Transverse colon (tissue), 4 donors: Measurements from ENCODE around the gene YWHAQ. TPM values are rescaled to one million over a fixed set of nuclear protein-coding genes. Genes with fewer than 3 reads are reported as not detected.

Experiments used
- DNase-seq: peaks from one replicate; pipeline ENCODE4 v3.0.0-alpha.2; 2019
- H3K27ac ChIP-seq, 4 donors: fragments of 200-600 bp; sonication (generic); 2 replicates each; pipeline ENCODE4 v1.5.1; 2016 to 2018; ENCODE audit warnings: inconsistent platforms in 4 of 4
- H3K27me3 ChIP-seq: fragments of 200-600 bp; sonication (generic); 2 replicates; pipeline ENCODE4 v1.5.1; 2017; ENCODE audit warnings: inconsistent platforms
- H3K36me3 ChIP-seq, 4 donors: fragments of 200-600 bp; sonication (generic); 2 replicates each; pipeline ENCODE4 v1.5.1; 2017 to 2019; ENCODE audit warnings: inconsistent platforms in 4 of 4
- H3K4me1 ChIP-seq, 4 donors: fragments of 200-600 bp; sonication (generic); 2 replicates each; pipeline ENCODE4 v1.5.1; 2017 to 2020; ENCODE audit warnings: inconsistent platforms in 4 of 4
- H3K4me3 ChIP-seq, 4 donors: fragments of 200-600 bp; sonication (generic); 1 replicate in 1 of 4; 2 replicates in 3 of 4; pipeline versions ENCODE4 v1.5.1 to v1.6.1; 2017 to 2019; ENCODE audit warnings: inconsistent platforms in 4 of 4
- H3K9me3 ChIP-seq, 2 donors: fragments of 200-600 bp; sonication (generic); 2 replicates each; pipeline ENCODE4 v1.5.1; 2017 to 2019; ENCODE audit warnings: inconsistent platforms in 2 of 2
- EP300 ChIP-seq: sonication (generic); formaldehyde crosslinking; IDR thresholded peaks from one replicate; pipeline ENCODE4 v1.6.1; 2017; ENCODE audit warnings: antibody characterized with exemption, low read depth
- POLR2A ChIP-seq: fragments of 450-650 bp; IDR thresholded peaks from one replicate; pipeline ENCODE4 v1.6.1; 2016; ENCODE audit warnings: antibody characterized with exemption, mild to moderate bottlenecking, moderate library complexity
- POLR2AphosphoS5 ChIP-seq, 3 donors: sonication (generic); formaldehyde crosslinking; IDR thresholded peaks; one replicate each; pipeline ENCODE4 v1.6.1; 2016; ENCODE audit warnings: antibody characterized with exemption in 3 of 3
- WGBS, 2 donors: methylation state at CpG; one replicate each; pipeline ENCODE4 v1.1.5; 2018; ENCODE audit warnings: low coverage in 1 of 2; 5-methylcytosine and 5-hydroxymethylcytosine counted together
- in situ Hi-C, 4 donors: fragments of 200-750 bp; cut with MboI; loops; one replicate each; pipeline versions ENCODE4 v1.15.0 to v1.15.1; 2017; ENCODE audit warnings: low sequenced_read_pairs in 3 of 4, low pct_ligation_motif_present in 1 of 4, low pct_unique_long_range_greater_than_20kb in 1 of 4
- intact Hi-C: fragments of 100-400 bp; cut with DNase I; formaldehyde crosslinking; loops from one replicate; pipeline ENCODE4 v1.15.1; 2023; ENCODE audit warnings: low total_unique reads
- total RNA-seq, 4 donors: library from RNA; depleted of rRNA; stranded (reverse); fragments of >200 nt; gene quantifications; one replicate each; pipeline ENCODE4 v1.1.0, GENCODE V29; 2016
- TF ChIP-seq, protein P1 (sequence below), 5 experiments: fragments of 200-600 bp in 3 of 5; fragments of 450-650 bp in 2 of 5; sonication (generic) in 3 of 5; IDR thresholded peaks; 1 replicate in 2 of 5; 2 replicates in 3 of 5; pipeline ENCODE4 v1.5.1; 2016 to 2017; ENCODE audit warnings: antibody characterized with exemption in 5 of 5, inconsistent platforms in 3 of 5, mild to moderate bottlenecking in 2 of 5, moderate library complexity in 1 of 5

Gene YWHAQ
- total RNA-seq, 4 donors from 2014 or later = 84.0 to 189 (median 145) TPM

DNA sequence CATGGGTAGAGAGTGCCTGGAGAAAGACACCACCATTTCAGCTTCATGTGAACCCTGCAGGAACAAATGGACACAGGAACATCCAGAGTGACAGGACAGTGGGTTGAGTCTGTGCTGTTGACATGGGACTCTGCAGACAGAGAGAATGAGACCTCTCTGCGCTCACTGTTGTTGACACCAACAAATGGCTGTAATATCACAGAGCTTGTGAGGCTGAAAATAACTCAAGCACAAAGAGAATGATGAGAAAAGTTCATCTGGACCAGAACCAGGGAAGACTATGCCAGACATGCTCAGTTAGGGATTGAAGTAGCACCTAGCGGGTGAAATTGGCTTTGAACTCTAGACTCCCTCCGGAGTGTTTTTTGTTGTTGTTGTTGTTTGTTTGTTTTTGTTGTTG, 37.0 kb upstream of the YWHAQ start:
- no peak for DNase-seq
- 92 to 96% methylated on average over 3 of the region's 3 CpGs for WGBS, 2 donors
- no peaks in the 10 kb centered on the region for H3K9me3 ChIP-seq
- H3K36me3 ChIP-seq = no peaks in the 10 kb centered on the region
- no peak for TF ChIP-seq EP300
- TF ChIP-seq, protein P1, sequence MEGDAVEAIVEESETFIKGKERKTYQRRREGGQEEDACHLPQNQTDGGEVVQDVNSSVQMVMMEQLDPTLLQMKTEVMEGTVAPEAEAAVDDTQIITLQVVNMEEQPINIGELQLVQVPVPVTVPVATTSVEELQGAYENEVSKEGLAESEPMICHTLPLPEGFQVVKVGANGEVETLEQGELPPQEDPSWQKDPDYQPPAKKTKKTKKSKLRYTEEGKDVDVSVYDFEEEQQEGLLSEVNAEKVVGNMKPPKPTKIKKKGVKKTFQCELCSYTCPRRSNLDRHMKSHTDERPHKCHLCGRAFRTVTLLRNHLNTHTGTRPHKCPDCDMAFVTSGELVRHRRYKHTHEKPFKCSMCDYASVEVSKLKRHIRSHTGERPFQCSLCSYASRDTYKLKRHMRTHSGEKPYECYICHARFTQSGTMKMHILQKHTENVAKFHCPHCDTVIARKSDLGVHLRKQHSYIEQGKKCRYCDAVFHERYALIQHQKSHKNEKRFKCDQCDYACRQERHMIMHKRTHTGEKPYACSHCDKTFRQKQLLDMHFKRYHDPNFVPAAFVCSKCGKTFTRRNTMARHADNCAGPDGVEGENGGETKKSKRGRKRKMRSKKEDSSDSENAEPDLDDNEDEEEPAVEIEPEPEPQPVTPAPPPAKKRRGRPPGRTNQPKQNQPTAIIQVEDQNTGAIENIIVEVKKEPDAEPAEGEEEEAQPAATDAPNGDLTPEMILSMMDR (IDR thresholded peaks at IDR 0.05) = no peak
- no peak for TF ChIP-seq POLR2A
- no peak for TF ChIP-seq POLR2AphosphoS5 (IDR thresholded peaks at IDR 0.05)
- H3K4me1 ChIP-seq = peaks cover 0 to 7% (median 0%) of the 10 kb centered on the region in 4 donors
- H3K27me3 ChIP-seq = no peaks in the 10 kb centered on the region
- H3K27ac ChIP-seq = no peak overlapping the region
- in situ Hi-C loops (no loop called here), intact Hi-C loops (no loop called here)
- H3K4me3 ChIP-seq = no peak overlapping the region

DNA sequence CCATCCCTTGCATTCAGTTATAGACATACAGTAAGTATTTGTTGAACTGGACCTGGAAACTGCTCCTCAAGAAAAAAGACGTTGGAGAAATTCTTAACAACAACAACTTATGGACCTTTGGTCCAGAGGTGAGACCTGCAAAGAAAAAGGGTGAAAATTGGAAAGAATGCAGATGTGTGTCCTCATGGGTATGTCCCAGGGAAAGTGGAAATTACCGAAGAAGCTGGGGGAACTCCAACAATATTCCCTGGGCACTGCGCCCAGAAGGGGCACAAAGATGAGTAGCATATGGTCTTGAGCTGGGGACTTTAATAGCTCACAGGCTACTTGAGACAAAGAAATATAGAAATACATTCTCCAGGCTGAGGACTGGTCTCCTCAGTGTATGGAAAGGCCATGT, 35.5 kb upstream of the YWHAQ start:
- Histone ChIP-seq H3K27ac (no peak overlapping the region), H3K4me3 (no peak overlapping the region), H3K9me3 (no peaks in the 10 kb centered on the region), H3K27me3 (no peaks in the 10 kb centered on the region), H3K36me3 (no peaks in the 10 kb centered on the region), H3K4me1 (peaks cover 0 to 7% (median 0%) of the 10 kb centered on the region in 4 donors)
- no peak for DNase-seq
- intact Hi-C loops = no loop called here
- WGBS, 2 donors = 60 to 63% methylated on average over 3 of the region's 3 CpGs
- in situ Hi-C loops = no loop called here
- TF ChIP-seq EP300 (no peak), POLR2AphosphoS5 (IDR thresholded peaks at IDR 0.05) (no peak)

DNA sequence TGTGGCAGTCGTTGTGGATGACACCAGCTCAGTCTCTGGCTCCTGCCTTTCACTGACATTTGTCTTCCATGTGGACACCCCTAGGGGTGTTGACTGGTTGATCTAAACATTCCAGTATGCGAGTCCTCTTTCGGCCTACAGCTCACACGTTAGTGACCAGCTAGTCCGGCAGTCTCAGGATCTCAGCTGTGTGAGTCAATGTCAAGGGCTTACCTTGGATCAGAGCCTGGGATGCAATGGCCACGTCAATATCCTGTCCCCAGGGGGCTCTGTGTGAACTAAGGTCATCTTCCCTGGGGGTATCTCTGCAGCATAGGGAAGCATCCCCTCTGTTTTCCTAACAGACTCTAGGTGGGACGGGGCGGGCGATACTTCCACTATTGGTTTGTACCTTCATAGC, 35.1 kb upstream of the YWHAQ start:
- in situ Hi-C loops (no loop called here), intact Hi-C loops (no loop called here)
- Histone ChIP-seq H3K27me3 (no peaks in the 10 kb centered on the region), H3K9me3 (no peaks in the 10 kb centered on the region), H3K36me3 (no peaks in the 10 kb centered on the region), H3K27ac (no peak overlapping the region), H3K4me1 (peaks cover 0 to 7% (median 0%) of the 10 kb centered on the region in 4 donors), H3K4me3 (no peak overlapping the region)
- WGBS, 2 donors = 83% methylated on average over 9 of the region's 9 CpGs; no CpG with 5 or more reads in 1 of the 2 donors
- no peak for DNase-seq
- TF ChIP-seq POLR2A (no peak), EP300 (no peak), POLR2AphosphoS5 (IDR thresholded peaks at IDR 0.05) (no peak)
- TF ChIP-seq, protein P1 (IDR thresholded peaks at IDR 0.05) = no peak

DNA sequence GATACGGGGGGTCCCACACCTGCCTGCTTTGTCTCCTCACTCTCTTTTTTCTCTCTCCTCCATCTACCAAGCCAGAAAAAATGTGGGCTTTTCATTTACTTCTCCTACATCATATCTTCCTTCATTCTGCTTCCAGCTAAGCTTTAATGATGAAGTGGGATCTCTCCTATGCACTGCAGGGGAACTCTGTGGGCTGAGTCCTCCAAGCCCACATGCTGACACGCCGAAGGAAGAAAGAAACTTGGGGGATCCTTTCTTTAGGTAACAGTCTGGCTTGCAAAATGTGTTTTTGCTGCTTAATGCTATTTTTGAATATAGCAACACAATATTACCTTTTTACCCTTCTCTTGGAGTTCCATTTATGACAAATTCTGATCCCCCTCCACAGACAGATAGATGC, 33.6 kb upstream of the YWHAQ start:
- 93 to 95% methylated on average over 3 of the region's 3 CpGs for WGBS, 2 donors
- no peak for DNase-seq
- Histone ChIP-seq H3K4me3 (no peak overlapping the region), H3K9me3 (no peaks in the 10 kb centered on the region), H3K36me3 (no peaks in the 10 kb centered on the region), H3K27ac (no peak overlapping the region), H3K4me1 (peaks cover 0 to 7% (median 0%) of the 10 kb centered on the region in 4 donors), H3K27me3 (no peaks in the 10 kb centered on the region)
- TF ChIP-seq POLR2A (no peak), POLR2AphosphoS5 (IDR thresholded peaks at IDR 0.05) (no peak)
- intact Hi-C loops = no loop called here
- in situ Hi-C loops = no loop called here

DNA sequence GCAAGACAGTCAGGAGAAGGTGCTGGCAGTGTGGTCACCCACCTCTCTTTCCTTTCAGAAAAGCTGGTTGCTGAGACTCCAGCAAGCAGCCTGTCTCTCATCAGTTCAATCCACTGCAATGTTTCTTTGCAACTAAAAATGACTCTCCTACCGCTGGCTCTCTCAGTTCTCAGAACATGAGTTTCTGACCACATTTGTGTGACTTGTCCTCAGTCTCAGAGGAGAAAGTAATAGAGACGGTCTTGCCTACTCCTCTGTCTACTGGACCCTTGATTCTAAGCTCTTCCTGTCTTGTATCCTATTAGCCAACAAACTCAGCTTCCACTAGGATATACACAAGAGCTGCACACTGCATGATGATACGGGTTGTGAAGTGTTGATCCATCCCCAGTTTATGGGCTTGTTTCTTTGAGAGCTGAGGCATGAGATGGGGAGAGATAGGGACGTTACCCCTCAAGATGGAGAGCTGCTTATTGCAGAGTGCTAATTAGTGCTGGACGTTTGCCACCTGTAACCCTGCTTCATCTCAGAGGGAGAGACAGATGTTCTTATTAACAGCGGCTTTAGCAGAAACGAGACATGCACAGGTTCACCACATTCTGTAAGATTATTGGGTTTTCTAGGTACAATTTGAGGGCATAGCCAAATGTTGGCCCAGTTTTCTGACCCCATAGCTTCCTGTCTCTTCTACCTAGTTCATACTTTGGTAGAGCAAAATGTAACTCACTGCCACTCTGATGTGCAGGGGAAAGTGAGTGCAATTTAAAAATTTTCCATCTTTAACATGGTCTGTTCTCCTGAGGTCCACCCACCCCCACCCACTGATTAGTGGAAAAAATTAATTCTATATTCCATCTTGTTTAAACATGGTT, 32.4 kb upstream of the YWHAQ start:
- intact Hi-C loops = no loop called here
- WGBS, 2 donors = 64 to 100% methylated on average over 2 to 7 of the region's 7 CpGs
- Histone ChIP-seq H3K4me1 (no peaks in the 10 kb centered on the region), H3K27ac (no peak overlapping the region), H3K4me3 (no peak overlapping the region), H3K9me3 (no peaks in the 10 kb centered on the region), H3K36me3 (no peaks in the 10 kb centered on the region), H3K27me3 (no peaks in the 10 kb centered on the region)
- TF ChIP-seq EP300 = no peak
- TF ChIP-seq POLR2A = no peak
- TF ChIP-seq, protein P1 (IDR thresholded peaks at IDR 0.05) = no peak
- no peak for TF ChIP-seq POLR2AphosphoS5 (IDR thresholded peaks at IDR 0.05)
- in situ Hi-C loops = no loop called here
- no peak for DNase-seq
